Tongue (tissue), 2 donors: Measurements from ENCODE around the gene DNPEP. TPM values are rescaled to one million over a fixed set of nuclear protein-coding genes. Genes with fewer than 3 reads are reported as not detected.
"Not testable (repeated sequence)": the region's sequence is repeated elsewhere in the genome, so short reads cannot be mapped to it uniquely, and the experiment has no call there.

Experiments
- DNase-seq: peaks from one replicate; pipeline ENCODE4 v3.0.0-alpha.2; 2015
- total RNA-seq: library from RNA; depleted of rRNA; stranded (reverse); fragments of >200 nt; gene quantifications from one replicate; pipeline ENCODE4 v1.2.3, GENCODE V29; 2014

Gene DNPEP
- total RNA-seq, 1 donor from 2014 or later = 33.4 TPM

- DNase-seq = no peak
These were observed 12.8 kb upstream of the DNPEP start for GRCh38 chr2:219400562-219400961.

- DNase-seq = no peak
These were observed 12.2 kb upstream of the DNPEP start for GRCh38 chr2:219399716-219400478.

- DNase-seq = no peak
These were observed 11.1 kb upstream of the DNPEP start for GRCh38 chr2:219398721-219399363.

GRCh38 chr2:219396863-219397457 is 9.2 kb upstream of the DNPEP start:
- no peak for DNase-seq

GRCh38 chr2:219395609-219396008 is 7.9 kb upstream of the DNPEP start:
- DNase-seq = no peak

- not testable (repeated sequence) for DNase-seq
These were observed 7.3 kb upstream of the DNPEP start for GRCh38 chr2:219395056-219395455.

GRCh38 chr2:219392754-219393153 is 5.0 kb upstream of the DNPEP start:
- DNase-seq = no peak

GRCh38 chr2:219388907-219389156 is 1.1 kb upstream of the DNPEP start:
- no peak for DNase-seq

- DNase-seq = peak; percentile 99
These were observed 602 bp upstream of the DNPEP start for GRCh38 chr2:219388121-219388906.

- no peak for DNase-seq
These were observed 1.0 kb downstream of the DNPEP start for GRCh38 chr2:219386532-219387280.

- no peak for DNase-seq
These were observed 1.7 kb downstream of the DNPEP start for GRCh38 chr2:219385958-219386520.

GRCh38 chr2:219384859-219385258 is 2.9 kb downstream of the DNPEP start:
- no peak for DNase-seq

- DNase-seq = no peak
These were observed 3.5 kb downstream of the DNPEP start for GRCh38 chr2:219384083-219384713.

- no peak for DNase-seq
These were observed 6.3 kb downstream of the DNPEP start for GRCh38 chr2:219381448-219381847.

- DNase-seq = no peak
These were observed 6.8 kb downstream of the DNPEP start for GRCh38 chr2:219380926-219381325.

- no peak for DNase-seq
These were observed 9.4 kb downstream of the DNPEP start for GRCh38 chr2:219378163-219378851.

- peak; percentile 59 for DNase-seq
These were observed 18.3 kb downstream of the DNPEP start for GRCh38 chr2:219369447-219369861.

GRCh38 chr2:219368690-219369191 is 19.0 kb downstream of the DNPEP start:
- peak; percentile 51 for DNase-seq

- DNase-seq = peak; percentile 83
These were observed 25.1 kb downstream of the DNPEP start for GRCh38 chr2:219362524-219363164.

GRCh38 chr2:219362072-219362471 is 25.6 kb downstream of the DNPEP start:
- DNase-seq = no peak
